Cardiac muscle cell (in vitro differentiated cells and primary cell): Measurements from ENCODE around the gene RPAP3. TPM values are rescaled to one million over a fixed set of nuclear protein-coding genes. Genes with fewer than 3 reads are reported as not detected.

Experiments used
- DNase-seq, 2 donors: peaks; one replicate each; pipeline versions ENCODE4 v3.0.0 to v3.0.0-alpha.2; 2010 to 2017; ENCODE audit warnings: low read depth in 1 of 2, low spot score in 1 of 2
- H3K27ac ChIP-seq: fragments of 200-600 bp; sonication (generic); 2 replicates; pipeline ENCODE4 v1.5.1; 2016
- H3K27me3 ChIP-seq: fragments of 200-600 bp; sonication (generic); 2 replicates; pipeline ENCODE4 v1.6.0; 2016; ENCODE audit warnings: control low read depth
- H3K36me3 ChIP-seq: fragments of 200-600 bp; sonication (generic); 2 replicates; pipeline ENCODE4 v1.5.1; 2016; ENCODE audit warnings: control low read depth
- H3K4me1 ChIP-seq: fragments of 200-600 bp; sonication (generic); 2 replicates; pipeline ENCODE4 v1.8.1; 2017; ENCODE audit warnings: low read depth, mild to moderate bottlenecking, mixed run types
- H3K4me3 ChIP-seq: fragments of 200-600 bp; sonication (generic); 2 replicates; pipeline ENCODE4 v1.5.1; 2016; ENCODE audit warnings: mild to moderate bottlenecking
- H3K9me3 ChIP-seq: fragments of 200-600 bp; sonication (generic); 2 replicates; pipeline ENCODE4 v1.5.1; 2017; ENCODE audit warnings: low read depth, mild to moderate bottlenecking, control low read depth
- polyA plus RNA-seq: library from polyadenylated mRNA; unstranded; fragments of >200 nt; fragmentation: Nextera tagmentation; extraction: Ambion mirVana; gene quantifications from 2 replicates; pipeline ENCODE4 v1.2.1, GENCODE V29; 2016
- total RNA-seq: library from RNA; depleted of rRNA; stranded (reverse); fragments of >200 nt; gene quantifications from 2 replicates; pipeline ENCODE4 v1.2.3, GENCODE V29; 2016
- TF ChIP-seq, protein P1 (sequence below): IDR thresholded peaks from 2 replicates; pipeline ENCODE4 v1.5.1; 2012; ENCODE audit warnings: low read depth, mild to moderate bottlenecking, low read length

The RPAP3 gene
- total and polyA plus RNA-seq, 2 experiments from 2014 or later = 24.9 to 44.3 TPM

DNA sequence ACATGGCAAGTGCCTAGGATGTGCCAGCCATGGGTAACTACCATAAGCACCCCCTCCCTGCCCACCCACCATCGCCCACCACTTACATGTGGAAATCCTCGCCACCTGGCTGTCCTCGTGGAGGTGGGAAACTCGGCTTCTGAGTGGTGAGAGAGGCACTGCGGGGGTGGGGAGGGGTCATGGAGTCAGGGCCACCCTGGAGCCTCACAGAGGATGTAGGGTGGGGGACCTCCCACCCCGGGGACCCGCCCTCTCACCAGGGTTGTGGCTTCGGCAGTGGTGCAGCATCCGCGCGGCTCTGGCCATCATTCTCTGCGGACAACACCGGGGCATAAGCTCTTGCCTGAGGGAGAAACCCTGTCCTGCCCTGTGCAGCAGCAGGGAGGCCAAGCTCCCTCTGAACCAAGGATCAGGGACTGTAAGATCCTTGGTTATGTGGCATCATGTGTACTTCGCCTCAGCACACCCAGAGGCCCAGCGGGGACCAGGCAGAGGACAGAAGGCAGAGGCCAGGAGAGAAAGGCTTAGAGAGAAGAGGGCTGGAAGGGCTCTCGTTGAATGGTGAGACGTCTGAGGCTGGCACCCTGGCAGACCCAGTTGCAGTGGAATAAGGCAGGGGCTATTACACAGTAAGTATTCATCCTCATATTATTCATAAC lies 32.2 kb upstream of the RPAP3 start:
- Histone ChIP-seq H3K27me3 (no peaks in the 10 kb centered on the region), H3K27ac (no peak overlapping the region), H3K4me1 (peaks cover 25% of the 10 kb centered on the region), H3K9me3 (no peaks in the 10 kb centered on the region), H3K4me3 (no peak overlapping the region), H3K36me3 (no peaks in the 10 kb centered on the region)
- DNase-seq = no peak
- TF ChIP-seq, protein P1, sequence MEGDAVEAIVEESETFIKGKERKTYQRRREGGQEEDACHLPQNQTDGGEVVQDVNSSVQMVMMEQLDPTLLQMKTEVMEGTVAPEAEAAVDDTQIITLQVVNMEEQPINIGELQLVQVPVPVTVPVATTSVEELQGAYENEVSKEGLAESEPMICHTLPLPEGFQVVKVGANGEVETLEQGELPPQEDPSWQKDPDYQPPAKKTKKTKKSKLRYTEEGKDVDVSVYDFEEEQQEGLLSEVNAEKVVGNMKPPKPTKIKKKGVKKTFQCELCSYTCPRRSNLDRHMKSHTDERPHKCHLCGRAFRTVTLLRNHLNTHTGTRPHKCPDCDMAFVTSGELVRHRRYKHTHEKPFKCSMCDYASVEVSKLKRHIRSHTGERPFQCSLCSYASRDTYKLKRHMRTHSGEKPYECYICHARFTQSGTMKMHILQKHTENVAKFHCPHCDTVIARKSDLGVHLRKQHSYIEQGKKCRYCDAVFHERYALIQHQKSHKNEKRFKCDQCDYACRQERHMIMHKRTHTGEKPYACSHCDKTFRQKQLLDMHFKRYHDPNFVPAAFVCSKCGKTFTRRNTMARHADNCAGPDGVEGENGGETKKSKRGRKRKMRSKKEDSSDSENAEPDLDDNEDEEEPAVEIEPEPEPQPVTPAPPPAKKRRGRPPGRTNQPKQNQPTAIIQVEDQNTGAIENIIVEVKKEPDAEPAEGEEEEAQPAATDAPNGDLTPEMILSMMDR = no peak

GRCh38 chr12:47736877-47737676 lies 31.2 kb upstream of the RPAP3 start:
- H3K27me3 ChIP-seq = no peaks in the 10 kb centered on the region
- TF ChIP-seq, protein P1 = no peak
- H3K9me3 ChIP-seq = no peaks in the 10 kb centered on the region
- peaks cover 25% of the 10 kb centered on the region for H3K4me1 ChIP-seq
- H3K27ac ChIP-seq = peak overlapping the region; percentile 72
- H3K4me3 ChIP-seq = no peak overlapping the region
- peak; percentile 51 to 86 for DNase-seq
- H3K36me3 ChIP-seq = no peaks in the 10 kb centered on the region

DNA sequence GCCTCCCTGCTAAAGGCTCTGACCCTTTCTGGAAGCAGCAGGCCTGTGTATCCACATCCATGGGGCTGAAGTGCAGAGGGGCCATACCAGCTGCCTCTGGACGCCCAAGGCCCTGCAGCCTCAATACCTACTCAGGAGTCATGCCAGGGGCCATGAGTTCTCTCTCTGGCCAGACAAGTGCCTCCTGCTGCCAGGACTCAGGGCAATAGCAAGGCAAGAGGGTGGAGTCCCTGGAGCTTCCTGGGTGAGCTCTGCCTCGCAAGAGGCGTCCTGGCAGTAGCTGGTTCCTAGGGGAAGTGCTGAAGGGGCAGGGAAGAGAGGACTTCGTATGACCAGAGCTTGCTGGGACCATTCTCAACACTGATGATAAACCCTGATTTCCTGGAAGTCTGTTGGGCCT lies 30.4 kb upstream of the RPAP3 start:
- no peaks in the 10 kb centered on the region for H3K9me3 ChIP-seq
- H3K4me3 ChIP-seq = no peak overlapping the region
- no peak overlapping the region for H3K27ac ChIP-seq
- no peaks in the 10 kb centered on the region for H3K27me3 ChIP-seq
- no peak for DNase-seq
- H3K4me1 ChIP-seq = peaks cover 20% of the 10 kb centered on the region
- TF ChIP-seq, protein P1 = no peak
- H3K36me3 ChIP-seq = no peaks in the 10 kb centered on the region

- no peak for DNase-seq
- H3K27me3 ChIP-seq = no peaks in the 10 kb centered on the region
- H3K36me3 ChIP-seq = no peaks in the 10 kb centered on the region
- no peaks in the 10 kb centered on the region for H3K9me3 ChIP-seq
- H3K27ac ChIP-seq = no peak overlapping the region
- TF ChIP-seq, protein P1 = no peak
- peaks cover 18% of the 10 kb centered on the region for H3K4me1 ChIP-seq
- H3K4me3 ChIP-seq = no peak overlapping the region
Observed at GRCh38 chr12:47735649-47736048, 29.8 kb upstream of the RPAP3 start.

GRCh38 chr12:47734725-47735480 lies 29.1 kb upstream of the RPAP3 start:
- H3K36me3 ChIP-seq = no peaks in the 10 kb centered on the region
- no peaks in the 10 kb centered on the region for H3K27me3 ChIP-seq
- DNase-seq = peak in 1 of 2 donors; percentile 45
- H3K9me3 ChIP-seq = no peaks in the 10 kb centered on the region
- TF ChIP-seq, protein P1 = no peak
- H3K27ac ChIP-seq = no peak overlapping the region
- H3K4me1 ChIP-seq = peaks cover 19% of the 10 kb centered on the region
- no peak overlapping the region for H3K4me3 ChIP-seq
